HEK293 (cell line): ENCODE data around the gene NR0B1.

ENCODE experiments used
- CTCF ChIA-PET: fragments of 350-600 bp; formaldehyde crosslinking; extraction: SDS; loops from one replicate; lab custom pipeline; 2021; ENCODE audit warnings: antibody characterized with exemption; lab: Yijun Ruan, JAX
- POLR2A ChIA-PET: fragments of 300-600 bp; formaldehyde crosslinking; extraction: SDS; loops from one replicate; lab custom pipeline; 2020; ENCODE audit warnings: antibody characterized with exemption, inconsistent platforms; lab: Yijun Ruan, JAX
- H3K27ac ChIP-seq: fragments of 200-500 bp; sonication (Bioruptor generic); 2 replicates; pipeline ENCODE4 v1.5.1; 2014; ENCODE audit warnings: low read depth, low read length, control low read depth, inconsistent platforms; ENCODE audit errors: extremely low read depth
- H3K36me3 ChIP-seq, 2 experiments: fragments of 200-500 bp in 1 of 2; sonication (Bioruptor generic) in 1 of 2; 1 replicate in 1 of 2; 2 replicates in 1 of 2; pipeline ENCODE4 v1.5.1; 2014 to 2017; ENCODE audit warnings: inconsistent platforms in 2 of 2, low read length in 2 of 2; ENCODE audit not compliant: control insufficient read depth in 2 of 2, insufficient read depth in 1 of 2
- H3K4me1 ChIP-seq: fragments of 200-500 bp; sonication (Bioruptor generic); 2 replicates; pipeline ENCODE4 v1.5.1; 2014; ENCODE audit warnings: mild to moderate bottlenecking, low read length, inconsistent platforms; ENCODE audit not compliant: control insufficient read depth, insufficient read depth
- H3K4me3 ChIP-seq: 2 replicates; pipeline ENCODE4 v1.5.1; 2011; ENCODE audit warnings: low read depth, mild to moderate bottlenecking, control low read depth, low read length, moderate library complexity
- H3K9me3 ChIP-seq: fragments of 200-500 bp; sonication (Bioruptor generic); 2 replicates; pipeline ENCODE4 v1.5.1; 2014; ENCODE audit warnings: low read depth, low read length, inconsistent platforms; ENCODE audit not compliant: control insufficient read depth, insufficient read depth
- PRDM4 ChIP-seq: fragments of 450-650 bp; formaldehyde crosslinking; IDR thresholded peaks from 2 replicates; pipeline ENCODE4 v1.5.1; 2017; ENCODE audit warnings: missing biosample characterization, missing genetic modification characterization
- SETDB1 ChIP-seq: IDR thresholded peaks from one replicate; pipeline ENCODE4 v1.6.1; 2017; ENCODE audit warnings: mild to moderate bottlenecking, low read length, moderate library complexity, mixed read lengths; ENCODE audit not compliant: insufficient read length
- TCF7L2 ChIP-seq: IDR thresholded peaks from 2 replicates; pipeline ENCODE4 v1.6.1; 2011; ENCODE audit warnings: low read depth, mild to moderate bottlenecking, inconsistent platforms, low read length, moderate library complexity, borderline replicate concordance
- YY2 ChIP-seq: fragments of 450-650 bp; formaldehyde crosslinking; IDR thresholded peaks from 2 replicates; pipeline ENCODE4 v1.5.1; 2016; ENCODE audit warnings: missing biosample characterization, missing genetic modification characterization
- ZBTB21 ChIP-seq: fragments of 450-650 bp; formaldehyde crosslinking; IDR thresholded peaks from 2 replicates; pipeline ENCODE4 v1.5.1; 2017; ENCODE audit warnings: missing biosample characterization, missing genetic modification characterization
- ZBTB44 ChIP-seq: fragments of 450-650 bp; IDR thresholded peaks from 2 replicates; pipeline ENCODE4 v1.5.1; 2018; ENCODE audit warnings: missing biosample characterization, mild to moderate bottlenecking, missing genetic modification characterization
- ZNF155 ChIP-seq: fragments of 450-650 bp; formaldehyde crosslinking; IDR thresholded peaks from 2 replicates; pipeline ENCODE4 v1.5.1; 2016; ENCODE audit warnings: missing biosample characterization, missing genetic modification characterization
- ZNF214 ChIP-seq: fragments of 450-650 bp; formaldehyde crosslinking; IDR thresholded peaks from 2 replicates; pipeline ENCODE4 v1.5.1; 2017; ENCODE audit warnings: missing biosample characterization, mild to moderate bottlenecking, missing genetic modification characterization, borderline replicate concordance
- ZNF221 ChIP-seq: fragments of 450-650 bp; formaldehyde crosslinking; IDR thresholded peaks from 2 replicates; pipeline ENCODE4 v1.5.1; 2017; ENCODE audit warnings: missing biosample characterization, missing genetic modification characterization, borderline replicate concordance
- ZNF362 ChIP-seq: fragments of 450-650 bp; formaldehyde crosslinking; IDR thresholded peaks from 2 replicates; pipeline ENCODE4 v1.5.1; 2016; ENCODE audit warnings: missing biosample characterization, missing genetic modification characterization
- ZNF366 ChIP-seq: fragments of 450-650 bp; formaldehyde crosslinking; conservative IDR thresholded peaks from 2 replicates; pipeline ENCODE4 v1.5.1; 2016; ENCODE audit warnings: missing biosample characterization, missing genetic modification characterization
- ZNF473 ChIP-seq: fragments of 450-650 bp; formaldehyde crosslinking; IDR thresholded peaks from 2 replicates; pipeline ENCODE4 v1.5.1; 2017; ENCODE audit warnings: missing biosample characterization, missing genetic modification characterization
- ZNF654 ChIP-seq: fragments of 450-650 bp; formaldehyde crosslinking; IDR thresholded peaks from 2 replicates; pipeline ENCODE4 v1.5.1; 2016; ENCODE audit warnings: low read depth, missing biosample characterization, missing genetic modification characterization
- ZNF791 ChIP-seq: fragments of 450-650 bp; formaldehyde crosslinking; IDR thresholded peaks from 2 replicates; pipeline ENCODE4 v1.5.1; 2016; ENCODE audit warnings: missing biosample characterization, missing genetic modification characterization
- ZNF843 ChIP-seq: fragments of 450-650 bp; formaldehyde crosslinking; IDR thresholded peaks from 2 replicates; pipeline ENCODE4 v1.5.1; 2016; ENCODE audit warnings: missing biosample characterization, missing genetic modification characterization
- ZSCAN16 ChIP-seq: fragments of 450-650 bp; formaldehyde crosslinking; IDR thresholded peaks from 2 replicates; pipeline ENCODE4 v1.5.1; 2016; ENCODE audit warnings: missing biosample characterization, missing genetic modification characterization
- TF ChIP-seq, protein P1 (sequence below): fragments of 450-650 bp; formaldehyde crosslinking; IDR thresholded peaks from 2 replicates; pipeline ENCODE4 v1.5.1; 2017; ENCODE audit warnings: missing biosample characterization, missing genetic modification characterization
- TF ChIP-seq, protein P2 (sequence below): fragments of 450-650 bp; formaldehyde crosslinking; conservative IDR thresholded peaks from 2 replicates; pipeline ENCODE4 v1.5.1; 2016; ENCODE audit warnings: low read depth, missing biosample characterization, missing genetic modification characterization

NR0B1 gene

GRCh38 chrX:30296408-30297254 lies 12.6 kb downstream of the NR0B1 start:
- CTCF ChIA-PET, result interaction anchor here (0.7 kb wide), 1 partner anchor 166 kb away, joined by 6 read pairs; no protein-coding TSS in a partner anchor
- no peaks in the 10 kb centered on the region for H3K9me3 ChIP-seq
- no peaks in the 10 kb centered on the region for H3K36me3 ChIP-seq
- no peak overlapping the region for H3K4me3 ChIP-seq
- no peaks in the 10 kb centered on the region for H3K4me1 ChIP-seq
- TF ChIP-seq ZBTB21 (tag by site-specific recombination) (no peak), ZNF843 (tag by site-specific recombination) (no peak), YY2 (no peak), ZNF362 (tag by site-specific recombination) (no peak), PRDM4 (tag by site-specific recombination) (no peak), ZNF366 (tag by site-specific recombination) (no peak), SETDB1 (no peak), ZNF155 (no peak), ZBTB44 (tag by site-specific recombination) (no peak), ZNF791 (tag by site-specific recombination) (no peak), ZSCAN16 (no peak), ZNF473 (tag by site-specific recombination) (no peak), TCF7L2 (no peak), ZNF214 (no peak), ZNF221 (tag by site-specific recombination) (no peak), ZNF654 (tag by site-specific recombination) (no peak)
- TF ChIP-seq, protein P1, sequence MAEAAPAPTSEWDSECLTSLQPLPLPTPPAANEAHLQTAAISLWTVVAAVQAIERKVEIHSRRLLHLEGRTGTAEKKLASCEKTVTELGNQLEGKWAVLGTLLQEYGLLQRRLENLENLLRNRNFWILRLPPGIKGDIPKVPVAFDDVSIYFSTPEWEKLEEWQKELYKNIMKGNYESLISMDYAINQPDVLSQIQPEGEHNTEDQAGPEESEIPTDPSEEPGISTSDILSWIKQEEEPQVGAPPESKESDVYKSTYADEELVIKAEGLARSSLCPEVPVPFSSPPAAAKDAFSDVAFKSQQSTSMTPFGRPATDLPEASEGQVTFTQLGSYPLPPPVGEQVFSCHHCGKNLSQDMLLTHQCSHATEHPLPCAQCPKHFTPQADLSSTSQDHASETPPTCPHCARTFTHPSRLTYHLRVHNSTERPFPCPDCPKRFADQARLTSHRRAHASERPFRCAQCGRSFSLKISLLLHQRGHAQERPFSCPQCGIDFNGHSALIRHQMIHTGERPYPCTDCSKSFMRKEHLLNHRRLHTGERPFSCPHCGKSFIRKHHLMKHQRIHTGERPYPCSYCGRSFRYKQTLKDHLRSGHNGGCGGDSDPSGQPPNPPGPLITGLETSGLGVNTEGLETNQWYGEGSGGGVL (tag by site-specific recombination), result no peak
- TF ChIP-seq, protein P2, sequence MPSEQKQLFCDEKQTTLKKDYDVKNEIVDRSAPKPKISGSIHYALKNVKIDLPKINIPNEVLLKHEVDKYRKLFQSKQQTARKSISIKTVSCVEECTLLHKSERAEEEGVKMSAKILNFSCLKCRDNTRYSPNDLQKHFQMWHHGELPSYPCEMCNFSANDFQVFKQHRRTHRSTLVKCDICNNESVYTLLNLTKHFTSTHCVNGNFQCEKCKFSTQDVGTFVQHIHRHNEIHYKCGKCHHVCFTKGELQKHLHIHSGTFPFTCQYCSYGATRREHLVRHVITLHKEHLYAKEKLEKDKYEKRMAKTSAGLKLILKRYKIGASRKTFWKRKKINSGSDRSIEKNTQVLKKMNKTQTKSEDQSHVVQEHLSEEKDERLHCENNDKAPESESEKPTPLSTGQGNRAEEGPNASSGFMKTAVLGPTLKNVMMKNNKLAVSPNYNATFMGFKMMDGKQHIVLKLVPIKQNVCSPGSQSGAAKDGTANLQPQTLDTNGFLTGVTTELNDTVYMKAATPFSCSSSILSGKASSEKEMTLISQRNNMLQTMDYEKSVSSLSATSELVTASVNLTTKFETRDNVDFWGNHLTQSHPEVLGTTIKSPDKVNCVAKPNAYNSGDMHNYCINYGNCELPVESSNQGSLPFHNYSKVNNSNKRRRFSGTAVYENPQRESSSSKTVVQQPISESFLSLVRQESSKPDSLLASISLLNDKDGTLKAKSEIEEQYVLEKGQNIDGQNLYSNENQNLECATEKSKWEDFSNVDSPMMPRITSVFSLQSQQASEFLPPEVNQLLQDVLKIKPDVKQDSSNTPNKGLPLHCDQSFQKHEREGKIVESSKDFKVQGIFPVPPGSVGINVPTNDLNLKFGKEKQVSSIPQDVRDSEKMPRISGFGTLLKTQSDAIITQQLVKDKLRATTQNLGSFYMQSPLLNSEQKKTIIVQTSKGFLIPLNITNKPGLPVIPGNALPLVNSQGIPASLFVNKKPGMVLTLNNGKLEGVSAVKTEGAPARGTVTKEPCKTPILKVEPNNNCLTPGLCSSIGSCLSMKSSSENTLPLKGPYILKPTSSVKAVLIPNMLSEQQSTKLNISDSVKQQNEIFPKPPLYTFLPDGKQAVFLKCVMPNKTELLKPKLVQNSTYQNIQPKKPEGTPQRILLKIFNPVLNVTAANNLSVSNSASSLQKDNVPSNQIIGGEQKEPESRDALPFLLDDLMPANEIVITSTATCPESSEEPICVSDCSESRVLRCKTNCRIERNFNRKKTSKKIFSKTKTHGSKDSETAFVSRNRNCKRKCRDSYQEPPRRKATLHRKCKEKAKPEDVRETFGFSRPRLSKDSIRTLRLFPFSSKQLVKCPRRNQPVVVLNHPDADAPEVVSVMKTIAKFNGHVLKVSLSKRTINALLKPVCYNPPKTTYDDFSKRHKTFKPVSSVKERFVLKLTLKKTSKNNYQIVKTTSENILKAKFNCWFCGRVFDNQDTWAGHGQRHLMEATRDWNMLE (tag by site-specific recombination), result no peak
- POLR2A ChIA-PET, result no interaction called here
- H3K27ac ChIP-seq, result no peak overlapping the region
